Measurements from ENCODE around the gene SPAG17.

The SPAG17 gene

DNA sequence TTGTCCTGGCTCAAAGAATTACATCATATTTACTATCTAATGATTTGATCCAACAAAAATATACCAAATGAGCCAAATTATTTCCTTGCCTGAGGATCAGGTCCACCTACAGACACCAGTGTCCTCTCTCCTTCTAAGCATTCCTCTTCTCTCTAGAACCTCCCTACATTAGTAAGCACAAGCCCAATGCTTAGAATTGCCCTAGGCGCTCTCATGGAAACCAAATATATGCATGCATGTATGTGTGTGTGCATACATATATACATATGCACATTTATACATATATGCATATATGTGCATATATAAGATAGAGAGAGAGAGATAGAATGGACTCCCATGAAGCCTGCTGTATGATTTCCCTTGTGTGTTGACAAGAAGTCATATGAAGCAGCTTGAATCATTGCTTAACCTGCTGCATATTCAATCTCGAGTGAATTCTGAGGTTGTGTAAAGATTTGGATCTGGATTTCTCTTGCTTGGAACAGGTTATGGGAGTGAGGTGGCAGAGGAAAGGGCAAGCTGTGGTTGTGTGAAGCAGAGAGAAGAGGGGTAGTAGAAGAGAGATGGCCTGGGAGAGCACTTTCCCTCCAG is 66.1 kb downstream of the SPAG17 start:
- ATAC-seq = no peak
- TF ChIP-seq BACH2 (CRISPR knock-in tag; IDR thresholded peaks at IDR 0.05; ENCODE audit: borderline replicate concordance) = no peak
- no peak for TF ChIP-seq ZNF8 (CRISPR knock-in tag; IDR thresholded peaks at IDR 0.05)
- TF ChIP-seq CSDC2 (CRISPR knock-in tag; IDR thresholded peaks at IDR 0.05) = no peak
- TF ChIP-seq ZFP3 (CRISPR knock-in tag; IDR thresholded peaks at IDR 0.05) = no peak
- TF ChIP-seq, protein P1, sequence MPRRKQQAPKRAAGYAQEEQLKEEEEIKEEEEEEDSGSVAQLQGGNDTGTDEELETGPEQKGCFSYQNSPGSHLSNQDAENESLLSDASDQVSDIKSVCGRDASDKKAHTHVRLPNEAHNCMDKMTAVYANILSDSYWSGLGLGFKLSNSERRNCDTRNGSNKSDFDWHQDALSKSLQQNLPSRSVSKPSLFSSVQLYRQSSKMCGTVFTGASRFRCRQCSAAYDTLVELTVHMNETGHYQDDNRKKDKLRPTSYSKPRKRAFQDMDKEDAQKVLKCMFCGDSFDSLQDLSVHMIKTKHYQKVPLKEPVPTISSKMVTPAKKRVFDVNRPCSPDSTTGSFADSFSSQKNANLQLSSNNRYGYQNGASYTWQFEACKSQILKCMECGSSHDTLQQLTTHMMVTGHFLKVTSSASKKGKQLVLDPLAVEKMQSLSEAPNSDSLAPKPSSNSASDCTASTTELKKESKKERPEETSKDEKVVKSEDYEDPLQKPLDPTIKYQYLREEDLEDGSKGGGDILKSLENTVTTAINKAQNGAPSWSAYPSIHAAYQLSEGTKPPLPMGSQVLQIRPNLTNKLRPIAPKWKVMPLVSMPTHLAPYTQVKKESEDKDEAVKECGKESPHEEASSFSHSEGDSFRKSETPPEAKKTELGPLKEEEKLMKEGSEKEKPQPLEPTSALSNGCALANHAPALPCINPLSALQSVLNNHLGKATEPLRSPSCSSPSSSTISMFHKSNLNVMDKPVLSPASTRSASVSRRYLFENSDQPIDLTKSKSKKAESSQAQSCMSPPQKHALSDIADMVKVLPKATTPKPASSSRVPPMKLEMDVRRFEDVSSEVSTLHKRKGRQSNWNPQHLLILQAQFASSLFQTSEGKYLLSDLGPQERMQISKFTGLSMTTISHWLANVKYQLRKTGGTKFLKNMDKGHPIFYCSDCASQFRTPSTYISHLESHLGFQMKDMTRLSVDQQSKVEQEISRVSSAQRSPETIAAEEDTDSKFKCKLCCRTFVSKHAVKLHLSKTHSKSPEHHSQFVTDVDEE (CRISPR knock-in tag; IDR thresholded peaks at IDR 0.05) = no peak
- no peak for TF ChIP-seq ZNF565 (CRISPR knock-in tag; conservative IDR thresholded peaks at IDR 0.05; ENCODE audit: low read depth)
- TF ChIP-seq ZNF70 (CRISPR knock-in tag; IDR thresholded peaks at IDR 0.05) = no peak
- TF ChIP-seq OSR1 (CRISPR knock-in tag; IDR thresholded peaks at IDR 0.05) = no peak
- TF ChIP-seq TCF4 (CRISPR knock-in tag; IDR thresholded peaks at IDR 0.05; ENCODE audit: borderline replicate concordance) = no peak
- no peak for TF ChIP-seq ZC3H10 (CRISPR knock-in tag; IDR thresholded peaks at IDR 0.05)
- TF ChIP-seq ZFP30 (CRISPR knock-in tag; IDR thresholded peaks at IDR 0.05) = no peak
- TF ChIP-seq, protein P2, sequence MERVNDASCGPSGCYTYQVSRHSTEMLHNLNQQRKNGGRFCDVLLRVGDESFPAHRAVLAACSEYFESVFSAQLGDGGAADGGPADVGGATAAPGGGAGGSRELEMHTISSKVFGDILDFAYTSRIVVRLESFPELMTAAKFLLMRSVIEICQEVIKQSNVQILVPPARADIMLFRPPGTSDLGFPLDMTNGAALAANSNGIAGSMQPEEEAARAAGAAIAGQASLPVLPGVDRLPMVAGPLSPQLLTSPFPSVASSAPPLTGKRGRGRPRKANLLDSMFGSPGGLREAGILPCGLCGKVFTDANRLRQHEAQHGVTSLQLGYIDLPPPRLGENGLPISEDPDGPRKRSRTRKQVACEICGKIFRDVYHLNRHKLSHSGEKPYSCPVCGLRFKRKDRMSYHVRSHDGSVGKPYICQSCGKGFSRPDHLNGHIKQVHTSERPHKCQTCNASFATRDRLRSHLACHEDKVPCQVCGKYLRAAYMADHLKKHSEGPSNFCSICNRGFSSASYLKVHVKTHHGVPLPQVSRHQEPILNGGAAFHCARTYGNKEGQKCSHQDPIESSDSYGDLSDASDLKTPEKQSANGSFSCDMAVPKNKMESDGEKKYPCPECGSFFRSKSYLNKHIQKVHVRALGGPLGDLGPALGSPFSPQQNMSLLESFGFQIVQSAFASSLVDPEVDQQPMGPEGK (CRISPR knock-in tag; IDR thresholded peaks at IDR 0.05; ENCODE audit: borderline replicate concordance) = no peak
- TF ChIP-seq, protein P3, sequence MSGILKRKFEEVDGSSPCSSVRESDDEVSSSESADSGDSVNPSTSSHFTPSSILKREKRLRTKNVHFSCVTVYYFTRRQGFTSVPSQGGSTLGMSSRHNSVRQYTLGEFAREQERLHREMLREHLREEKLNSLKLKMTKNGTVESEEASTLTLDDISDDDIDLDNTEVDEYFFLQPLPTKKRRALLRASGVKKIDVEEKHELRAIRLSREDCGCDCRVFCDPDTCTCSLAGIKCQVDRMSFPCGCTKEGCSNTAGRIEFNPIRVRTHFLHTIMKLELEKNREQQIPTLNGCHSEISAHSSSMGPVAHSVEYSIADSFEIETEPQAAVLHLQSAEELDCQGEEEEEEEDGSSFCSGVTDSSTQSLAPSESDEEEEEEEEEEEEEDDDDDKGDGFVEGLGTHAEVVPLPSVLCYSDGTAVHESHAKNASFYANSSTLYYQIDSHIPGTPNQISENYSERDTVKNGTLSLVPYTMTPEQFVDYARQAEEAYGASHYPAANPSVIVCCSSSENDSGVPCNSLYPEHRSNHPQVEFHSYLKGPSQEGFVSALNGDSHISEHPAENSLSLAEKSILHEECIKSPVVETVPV (CRISPR knock-in tag; IDR thresholded peaks at IDR 0.05) = no peak
- no peak for TF ChIP-seq RARB (CRISPR knock-in tag; IDR thresholded peaks at IDR 0.05)
- TF ChIP-seq GLIS3 (CRISPR knock-in tag; IDR thresholded peaks at IDR 0.05) = no peak
- no peak for TF ChIP-seq SNAI2 (CRISPR knock-in tag; IDR thresholded peaks at IDR 0.05)
- TF ChIP-seq ESRRG (CRISPR knock-in tag; IDR thresholded peaks at IDR 0.05) = no peak
- TF ChIP-seq, protein P4, sequence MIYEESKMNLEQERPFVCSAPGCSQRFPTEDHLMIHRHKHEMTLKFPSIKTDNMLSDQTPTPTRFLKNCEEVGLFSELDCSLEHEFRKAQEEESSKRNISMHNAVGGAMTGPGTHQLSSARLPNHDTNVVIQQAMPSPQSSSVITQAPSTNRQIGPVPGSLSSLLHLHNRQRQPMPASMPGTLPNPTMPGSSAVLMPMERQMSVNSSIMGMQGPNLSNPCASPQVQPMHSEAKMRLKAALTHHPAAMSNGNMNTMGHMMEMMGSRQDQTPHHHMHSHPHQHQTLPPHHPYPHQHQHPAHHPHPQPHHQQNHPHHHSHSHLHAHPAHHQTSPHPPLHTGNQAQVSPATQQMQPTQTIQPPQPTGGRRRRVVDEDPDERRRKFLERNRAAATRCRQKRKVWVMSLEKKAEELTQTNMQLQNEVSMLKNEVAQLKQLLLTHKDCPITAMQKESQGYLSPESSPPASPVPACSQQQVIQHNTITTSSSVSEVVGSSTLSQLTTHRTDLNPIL (CRISPR knock-in tag; IDR thresholded peaks at IDR 0.05; ENCODE audit: low read depth) = no peak
- no peak for TF ChIP-seq ARNTL (CRISPR knock-in tag; IDR thresholded peaks at IDR 0.05; ENCODE audit: borderline replicate concordance, low read depth)

DNA sequence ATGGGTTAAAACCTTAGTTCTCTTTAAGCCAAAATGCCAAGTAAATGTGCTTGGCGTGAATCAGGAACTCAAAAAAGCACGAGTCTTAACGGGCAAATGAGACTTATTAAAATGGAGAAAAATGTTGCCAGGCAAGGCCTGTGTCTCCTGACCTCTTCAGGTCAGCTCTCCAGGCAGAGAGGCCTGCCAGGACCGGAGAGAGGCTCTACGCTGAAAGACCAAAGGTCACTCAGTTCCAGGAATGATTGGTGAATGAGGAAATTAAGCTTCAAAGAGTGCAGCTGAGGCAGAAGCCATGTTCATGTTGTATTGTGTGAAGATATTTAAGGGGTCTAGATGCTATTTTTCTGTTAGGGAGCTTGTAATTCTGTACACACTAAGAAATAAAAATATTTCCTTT is 66.6 kb downstream of the SPAG17 start:
- TF ChIP-seq ARNTL (CRISPR knock-in tag; IDR thresholded peaks at IDR 0.05; ENCODE audit: borderline replicate concordance, low read depth) (no peak), ZNF565 (CRISPR knock-in tag; conservative IDR thresholded peaks at IDR 0.05; ENCODE audit: low read depth) (no peak), TOX (CRISPR knock-in tag; IDR thresholded peaks at IDR 0.05; ENCODE audit: borderline replicate concordance) (no peak), GLIS3 (CRISPR knock-in tag; IDR thresholded peaks at IDR 0.05) (no peak), RARB (CRISPR knock-in tag; IDR thresholded peaks at IDR 0.05) (no peak), PPARA (CRISPR knock-in tag; IDR thresholded peaks at IDR 0.05; ENCODE audit: borderline replicate concordance) (no peak), ZC3H10 (CRISPR knock-in tag; IDR thresholded peaks at IDR 0.05) (no peak), BACH2 (CRISPR knock-in tag; IDR thresholded peaks at IDR 0.05; ENCODE audit: borderline replicate concordance) (no peak), ZFP3 (CRISPR knock-in tag; IDR thresholded peaks at IDR 0.05) (no peak)
- TF ChIP-seq, protein P5, sequence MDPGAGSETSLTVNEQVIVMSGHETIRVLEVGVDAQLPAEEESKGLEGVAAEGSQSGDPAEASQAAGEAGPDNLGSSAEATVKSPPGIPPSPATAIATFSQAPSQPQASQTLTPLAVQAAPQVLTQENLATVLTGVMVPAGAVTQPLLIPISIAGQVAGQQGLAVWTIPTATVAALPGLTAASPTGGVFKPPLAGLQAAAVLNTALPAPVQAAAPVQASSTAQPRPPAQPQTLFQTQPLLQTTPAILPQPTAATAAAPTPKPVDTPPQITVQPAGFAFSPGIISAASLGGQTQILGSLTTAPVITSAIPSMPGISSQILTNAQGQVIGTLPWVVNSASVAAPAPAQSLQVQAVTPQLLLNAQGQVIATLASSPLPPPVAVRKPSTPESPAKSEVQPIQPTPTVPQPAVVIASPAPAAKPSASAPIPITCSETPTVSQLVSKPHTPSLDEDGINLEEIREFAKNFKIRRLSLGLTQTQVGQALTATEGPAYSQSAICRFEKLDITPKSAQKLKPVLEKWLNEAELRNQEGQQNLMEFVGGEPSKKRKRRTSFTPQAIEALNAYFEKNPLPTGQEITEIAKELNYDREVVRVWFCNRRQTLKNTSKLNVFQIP (CRISPR knock-in tag; IDR thresholded peaks at IDR 0.05; ENCODE audit: borderline replicate concordance, low read depth) = no peak
- TF ChIP-seq, protein P1 (CRISPR knock-in tag; IDR thresholded peaks at IDR 0.05) = no peak
- ATAC-seq = no peak

Data from SK-N-SH treated with all-trans-retinoic acid at 6 μM for 48 hours (cell line).